HG03066 (cell line): Measurements from ENCODE around the gene ECI1.

ENCODE experiments used
- ATAC-seq: cut with Tn5 transposase; IDR thresholded peaks from one replicate; pipeline ENCODE4 v1.9.1; 2021; ENCODE audit warnings: low read depth; ENCODE audit not compliant: unreplicated experiment

Gene ECI1, protein sequence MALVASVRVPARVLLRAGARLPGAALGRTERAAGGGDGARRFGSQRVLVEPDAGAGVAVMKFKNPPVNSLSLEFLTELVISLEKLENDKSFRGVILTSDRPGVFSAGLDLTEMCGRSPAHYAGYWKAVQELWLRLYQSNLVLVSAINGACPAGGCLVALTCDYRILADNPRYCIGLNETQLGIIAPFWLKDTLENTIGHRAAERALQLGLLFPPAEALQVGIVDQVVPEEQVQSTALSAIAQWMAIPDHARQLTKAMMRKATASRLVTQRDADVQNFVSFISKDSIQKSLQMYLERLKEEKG

DNA sequence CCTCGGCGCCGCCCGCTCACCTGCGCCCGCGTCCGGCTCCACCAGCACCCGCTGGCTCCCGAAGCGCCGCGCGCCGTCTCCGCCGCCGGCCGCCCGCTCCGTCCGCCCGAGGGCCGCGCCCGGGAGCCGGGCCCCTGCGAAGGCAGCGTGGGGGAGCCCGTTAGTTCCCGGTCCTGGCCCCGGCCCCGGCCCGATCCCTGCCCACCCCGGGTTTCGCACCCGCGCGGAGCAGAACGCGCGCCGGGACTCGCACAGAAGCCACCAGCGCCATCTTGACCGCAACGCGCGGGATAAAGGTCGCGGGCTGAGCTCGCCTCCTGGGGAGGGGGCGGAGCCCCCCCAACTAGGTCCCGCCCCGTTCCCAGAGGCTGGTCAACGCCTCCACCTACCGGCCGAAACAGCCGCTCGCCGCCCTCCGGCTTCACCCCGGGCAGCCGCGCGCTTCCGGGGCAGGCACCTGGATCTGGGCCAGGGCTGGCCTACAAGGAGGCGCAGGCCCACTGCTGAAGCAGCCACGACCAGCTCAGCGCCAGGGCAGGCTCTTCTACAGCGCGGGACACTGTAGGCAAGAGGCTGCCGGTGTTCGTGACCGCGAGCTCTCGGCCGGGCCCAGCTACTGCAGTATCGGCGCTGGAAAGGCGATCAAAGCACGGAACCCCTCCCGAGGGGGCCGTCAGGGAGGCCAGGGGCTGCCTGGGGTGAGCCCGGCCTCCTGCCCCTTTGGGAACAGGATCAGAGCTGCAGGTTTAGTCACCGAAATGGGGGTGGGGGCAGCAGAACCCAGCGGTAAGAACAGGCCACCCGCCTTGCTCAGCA is at the start of gene ECI1:
Gene ECI1, minus strand, starts transcription at position 292 of the 816 bp plus-strand sequence. Its CDS starts 21 bp downstream, at position 271.
- ATAC-seq, result peak; percentile 89

- ATAC-seq, result no peak
Measured at GRCh38 chr16:2299915-2300192, 48.5 kb upstream of the ECI1 start.

DNA sequence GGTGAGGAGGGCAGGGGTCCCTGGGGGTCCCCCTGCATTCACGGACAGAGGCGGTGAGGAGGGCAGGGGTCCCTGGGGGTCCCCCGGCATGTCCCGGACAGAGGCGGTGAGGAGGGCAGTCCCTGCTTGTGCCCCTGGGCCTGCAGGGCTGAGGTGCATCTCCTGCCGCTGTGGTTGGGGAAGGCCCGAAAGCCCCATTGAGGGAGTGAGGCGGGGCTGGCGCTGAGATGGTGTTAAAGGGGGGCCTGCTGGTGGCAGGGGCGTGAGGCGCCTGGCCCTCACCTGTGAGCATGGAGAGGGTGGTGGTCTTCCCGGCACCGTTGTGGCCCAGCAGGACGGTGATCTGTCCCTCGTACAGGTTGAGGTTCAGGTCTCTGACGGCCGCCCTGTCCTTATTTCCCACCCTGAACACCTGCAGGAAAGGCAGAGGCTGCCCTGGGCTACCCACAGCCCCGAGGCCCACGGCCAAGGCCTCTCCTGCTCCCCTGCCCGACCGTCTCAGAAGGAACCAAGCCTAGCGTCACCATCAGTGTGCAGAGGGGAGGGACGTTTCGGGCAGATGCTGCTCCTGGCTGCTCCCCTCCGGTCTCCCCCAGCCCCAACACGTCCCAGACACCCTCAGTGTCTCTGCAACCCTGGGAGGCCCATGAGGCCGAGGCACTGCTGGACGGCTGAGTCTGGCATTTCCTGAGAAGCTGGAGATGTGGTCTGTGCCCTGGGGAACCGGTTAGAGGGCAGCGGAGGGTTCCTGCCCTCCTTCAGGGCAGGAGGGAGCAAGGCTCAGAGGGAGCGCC is 47.9 kb upstream of the ECI1 start:
- no peak for ATAC-seq

DNA sequence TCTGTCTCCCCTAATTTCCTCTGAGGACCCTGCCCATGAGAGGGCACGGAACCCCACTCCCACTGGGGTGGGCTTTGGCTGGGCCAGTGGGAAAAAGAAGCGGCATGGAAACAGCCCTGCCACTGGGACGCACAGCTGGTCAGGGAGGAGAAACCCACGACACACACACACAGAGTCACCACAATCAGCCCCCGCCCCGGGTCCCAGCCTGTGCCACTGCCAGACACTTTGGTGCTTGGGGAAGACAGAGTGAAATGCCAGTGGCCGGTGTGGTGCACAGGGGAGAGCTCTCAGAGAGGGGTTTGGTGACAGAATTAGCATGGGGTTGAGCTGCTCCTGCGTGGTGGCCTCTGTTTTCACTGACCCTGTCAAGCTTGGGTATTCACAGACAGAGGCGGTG is 47.2 kb upstream of the ECI1 start:
- no peak for ATAC-seq

DNA sequence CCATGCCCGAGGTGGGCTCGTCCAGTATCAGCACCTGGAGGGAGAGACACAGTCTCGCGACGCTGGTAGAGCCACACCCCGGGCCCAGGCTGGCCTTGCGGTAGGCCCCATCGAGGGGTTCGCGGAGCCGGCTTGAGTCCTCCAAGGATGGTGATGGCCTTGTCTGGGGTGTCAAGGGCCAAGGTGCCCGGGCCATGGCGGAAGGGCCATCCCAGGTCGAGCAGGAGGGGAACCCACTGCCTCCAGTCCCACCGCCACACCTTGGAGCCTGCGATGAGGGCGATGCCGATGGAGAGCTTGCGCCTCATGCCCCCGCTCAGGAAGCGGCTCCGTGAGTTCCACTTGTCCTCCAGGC is 46.1 kb upstream of the ECI1 start:
- no peak for ATAC-seq

- no peak for ATAC-seq
Measured at GRCh38 chr16:2296661-2297505, 45.5 kb upstream of the ECI1 start.

GRCh38 chr16:2295056-2295798 is 43.8 kb upstream of the ECI1 start:
- ATAC-seq, result peak; percentile 83

DNA sequence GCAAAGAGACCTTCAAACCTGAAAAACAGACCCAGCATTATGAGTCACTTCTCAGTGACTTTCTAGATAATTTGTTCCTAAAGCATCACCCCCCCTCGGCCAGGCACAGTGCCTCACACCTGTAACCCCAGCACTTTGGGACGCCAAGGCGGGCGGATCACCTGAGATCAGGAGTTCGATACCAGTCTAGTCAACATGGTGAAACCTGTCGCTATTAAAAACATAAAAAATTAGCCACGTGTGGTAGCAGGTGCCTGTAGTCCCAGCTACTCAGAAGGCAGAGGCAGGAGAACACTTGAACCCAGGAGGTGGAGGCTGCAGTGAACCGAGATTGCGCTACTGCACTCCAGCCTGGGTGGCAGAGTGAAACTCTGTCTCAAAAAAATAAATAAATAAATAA is 40.8 kb upstream of the ECI1 start:
- no peak for ATAC-seq

DNA sequence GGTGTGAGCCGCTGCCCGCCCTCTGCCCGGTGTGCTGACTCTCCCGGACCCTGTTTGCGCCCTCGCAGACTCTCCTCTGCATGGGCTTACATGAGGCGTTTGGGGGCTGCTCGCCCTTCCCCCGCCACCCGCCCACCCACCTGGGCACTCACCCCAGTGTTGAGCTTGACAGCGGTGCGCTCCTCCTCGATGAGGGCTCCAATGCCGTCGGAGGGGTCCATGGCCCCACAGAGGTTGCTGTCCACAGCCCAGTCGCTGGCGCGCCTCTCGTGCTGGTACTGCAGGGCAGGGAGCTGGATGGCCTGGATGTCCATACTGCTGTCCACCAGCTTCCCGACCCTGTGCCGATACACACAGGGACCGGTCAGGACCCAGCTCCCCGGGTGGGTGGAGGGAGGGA is 37.9 kb upstream of the ECI1 start:
- no peak for ATAC-seq

DNA sequence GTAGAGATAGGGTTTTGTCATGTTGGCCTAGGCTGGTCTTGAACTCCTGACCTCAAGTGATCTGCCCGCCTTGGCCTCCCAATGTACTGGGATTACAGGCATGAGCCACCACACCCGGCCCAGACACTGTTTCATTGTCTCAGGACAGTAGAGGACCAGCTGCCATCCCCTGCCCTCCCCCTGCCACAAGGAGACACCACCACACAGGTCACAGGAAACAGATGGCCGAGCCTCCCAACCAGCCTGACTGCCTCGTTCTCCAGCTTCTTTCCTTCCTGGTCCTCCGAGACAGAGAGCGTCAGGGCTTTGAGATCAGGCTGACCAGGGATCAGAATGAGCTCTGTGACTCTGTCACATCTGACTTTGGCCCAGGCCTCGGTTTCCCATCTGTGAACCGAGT is 37.3 kb upstream of the ECI1 start:
- ATAC-seq, result no peak

DNA sequence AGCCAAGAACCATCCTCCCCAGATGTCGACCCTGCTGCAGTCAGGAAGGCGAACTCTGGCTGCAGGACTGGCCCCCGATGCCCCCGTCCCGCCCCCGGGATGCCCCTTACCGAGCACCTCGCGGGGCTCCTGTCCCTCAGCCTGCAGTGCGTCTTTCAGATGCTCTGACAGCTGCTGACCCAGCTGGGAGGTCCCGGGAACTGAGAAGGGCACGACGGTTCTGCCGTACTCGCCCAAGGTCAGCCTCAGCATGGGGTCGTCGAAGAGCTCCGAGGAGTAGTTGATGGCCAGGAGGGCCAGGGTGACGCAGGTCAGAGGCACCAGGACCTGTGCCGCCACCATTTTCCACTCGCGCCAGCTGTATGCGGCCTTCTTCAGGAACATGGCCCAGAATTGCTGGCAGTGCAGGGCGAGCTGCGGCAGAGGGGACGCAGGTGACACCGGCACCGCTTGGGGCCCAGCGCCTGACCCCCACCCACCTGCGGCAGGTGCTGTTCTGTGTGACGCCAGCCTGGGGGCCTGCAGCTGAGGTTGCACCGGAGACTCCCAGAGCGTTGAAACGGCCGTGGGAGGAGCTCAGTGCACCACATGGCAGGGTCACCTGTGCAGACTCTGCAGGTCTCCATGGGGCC is 36.6 kb upstream of the ECI1 start:
- ATAC-seq, result no peak

DNA sequence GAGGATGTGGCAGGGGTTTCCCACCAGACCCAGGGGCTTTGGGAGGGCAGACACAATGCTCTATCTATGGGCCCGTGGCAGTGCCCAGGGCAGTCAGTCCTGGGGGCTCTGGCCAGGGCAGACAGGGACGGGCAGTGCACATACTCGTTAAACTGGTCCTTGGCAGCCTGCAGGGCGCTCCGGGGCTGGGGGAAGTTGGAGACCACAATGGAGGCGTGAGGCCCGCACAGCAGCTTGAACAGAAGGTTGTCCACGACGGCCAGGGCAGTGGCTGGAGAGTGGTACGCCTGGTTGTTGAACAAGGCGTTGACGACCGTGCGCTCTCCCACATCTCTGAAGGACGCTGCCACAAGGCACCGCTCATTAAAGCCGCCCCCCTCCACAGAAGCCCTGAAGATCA is 35.2 kb upstream of the ECI1 start:
- no peak for ATAC-seq

GRCh38 chr16:2285731-2286191 is 34.4 kb upstream of the ECI1 start:
- ATAC-seq, result no peak

DNA sequence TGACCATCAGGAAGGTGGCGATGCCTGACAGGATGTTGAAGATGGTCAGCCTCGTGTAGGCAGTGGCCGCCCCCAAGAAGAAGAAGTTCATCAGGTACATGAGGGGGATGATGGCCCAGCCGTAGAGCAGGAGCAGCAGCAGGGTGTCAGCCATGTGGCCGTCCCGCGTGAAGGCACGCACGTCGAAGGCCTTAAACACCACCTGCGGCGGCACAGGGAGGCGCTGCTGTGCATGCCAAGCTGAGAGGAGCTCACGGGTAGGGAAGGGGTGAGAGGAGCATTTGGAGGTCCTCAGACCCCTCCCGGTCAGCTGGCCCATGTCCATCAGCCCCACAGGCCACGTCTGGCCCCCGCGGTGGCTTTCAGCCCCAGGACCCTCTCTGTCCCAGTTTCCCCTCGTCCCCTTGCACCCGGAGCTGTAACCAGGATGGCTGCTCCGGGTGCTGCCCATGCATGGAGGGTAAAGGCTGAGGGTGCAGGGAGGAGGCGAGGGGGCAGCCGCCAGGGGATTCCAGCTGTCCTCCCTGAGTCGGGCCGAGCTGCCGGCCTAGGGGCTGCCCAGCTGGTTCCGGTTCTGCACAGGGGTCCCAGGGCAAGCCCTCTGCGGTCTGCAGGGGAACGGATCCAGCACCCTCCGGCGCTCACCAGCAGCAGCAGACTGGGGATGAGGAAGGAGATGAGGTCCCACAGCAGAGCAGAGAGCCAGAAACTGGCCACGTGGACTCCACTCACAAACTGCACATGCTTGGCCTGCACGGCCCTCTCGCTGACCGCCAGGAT is 33.6 kb upstream of the ECI1 start:
- no peak for ATAC-seq

DNA sequence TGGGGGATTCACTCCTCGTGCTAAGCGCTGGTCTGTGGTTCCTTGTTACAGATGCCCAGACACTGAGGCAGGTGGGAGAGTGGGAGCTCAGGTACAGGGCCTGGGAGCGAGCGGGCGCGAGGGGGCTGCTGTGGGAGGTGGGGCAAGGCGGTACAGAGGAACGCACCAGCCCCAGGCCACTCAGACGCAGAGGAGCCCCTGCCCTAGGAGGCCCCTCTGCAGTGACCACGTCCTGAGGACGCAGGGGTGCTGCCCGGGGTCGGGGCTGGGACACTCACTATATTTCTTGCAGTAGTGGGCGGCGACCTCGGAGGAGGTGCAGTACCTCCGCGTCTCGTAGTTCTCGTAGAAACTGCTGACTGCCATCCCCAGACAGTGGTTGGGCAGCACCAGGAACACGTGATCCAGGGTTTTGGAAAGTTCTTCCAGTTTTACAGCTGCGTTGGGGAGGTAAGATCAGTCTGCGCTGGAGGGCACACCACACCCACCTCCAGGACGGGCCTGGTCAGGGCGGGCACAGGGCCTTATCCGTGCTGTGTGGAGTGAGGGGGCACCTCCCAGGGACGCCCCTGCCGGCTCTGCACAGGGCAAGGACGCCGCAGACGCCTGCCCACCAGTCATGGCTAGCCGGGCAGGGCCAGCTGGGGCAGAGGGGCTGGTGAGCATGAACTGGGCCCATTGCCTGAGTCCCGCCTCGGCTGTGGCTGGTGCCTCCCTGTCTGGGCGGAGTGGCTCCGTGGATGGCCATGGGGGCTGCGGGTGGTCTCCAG is 32.8 kb upstream of the ECI1 start:
- ATAC-seq, result no peak

GRCh38 chr16:2282866-2283555 is 31.6 kb upstream of the ECI1 start:
- no peak for ATAC-seq

GRCh38 chr16:2282262-2282661 is 30.9 kb upstream of the ECI1 start:
- ATAC-seq, result no peak
